NCI-H1105 (cell line): ENCODE results near the gene DIDO1.
A peak's percentile ranks its signal among the peaks of the same experiment; 100 is the strongest.

Experiments used
- DNase-seq: peaks from one replicate; lab custom pipeline; 2025; lab: John Stamatoyannopoulos, UW

Gene DIDO1

GRCh38 chr20:62910777-62911497, 15.4 kb downstream of the DIDO1 start:
- no peak for DNase-seq

- DNase-seq, result no peak
Observed at GRCh38 chr20:62910217-62910766, 16.0 kb downstream of the DIDO1 start.

GRCh38 chr20:62908971-62909791, 17.1 kb downstream of the DIDO1 start:
- peak; percentile 56 for DNase-seq

GRCh38 chr20:62907384-62908317, 18.7 kb downstream of the DIDO1 start:
- DNase-seq, result no peak

- DNase-seq, result no peak
Observed at GRCh38 chr20:62906647-62907375, 19.5 kb downstream of the DIDO1 start.

- no peak for DNase-seq
Observed at GRCh38 chr20:62906209-62906608, 20.1 kb downstream of the DIDO1 start.

GRCh38 chr20:62905536-62906117, 20.7 kb downstream of the DIDO1 start:
- no peak for DNase-seq

GRCh38 chr20:62902926-62903615, 23.2 kb downstream of the DIDO1 start:
- no peak for DNase-seq

- no peak for DNase-seq
Observed at GRCh38 chr20:62901891-62902290, 24.4 kb downstream of the DIDO1 start.

- DNase-seq, result peak; percentile 50
Observed at GRCh38 chr20:62900692-62901584, 25.4 kb downstream of the DIDO1 start.

- peak; percentile 80 for DNase-seq
Observed at GRCh38 chr20:62900052-62900691, 26.1 kb downstream of the DIDO1 start.

- no peak for DNase-seq
Observed at GRCh38 chr20:62899633-62900051, 26.7 kb downstream of the DIDO1 start.

- DNase-seq, result no peak
Observed at GRCh38 chr20:62898970-62899632, 27.2 kb downstream of the DIDO1 start.

GRCh38 chr20:62898093-62898964, 28.0 kb downstream of the DIDO1 start:
- DNase-seq, result no peak

- no peak for DNase-seq
Observed at GRCh38 chr20:62897666-62898065, 28.6 kb downstream of the DIDO1 start.

GRCh38 chr20:62896526-62896925, 29.8 kb downstream of the DIDO1 start:
- no peak for DNase-seq

- no peak for DNase-seq
Observed at GRCh38 chr20:62895539-62895938, 30.8 kb downstream of the DIDO1 start.
